HEK293 (cell line): ENCODE results near the gene DCST2.

ENCODE experiments used
- EGR2 ChIP-seq: fragments of 450-650 bp; formaldehyde crosslinking; IDR thresholded peaks from 2 replicates; pipeline ENCODE4 v1.5.1; 2016; ENCODE audit warnings: low read depth, missing biosample characterization, missing genetic modification characterization
- GLIS1 ChIP-seq: fragments of 450-650 bp; formaldehyde crosslinking; IDR thresholded peaks from 2 replicates; pipeline ENCODE4 v1.5.1; 2016; ENCODE audit warnings: missing biosample characterization, missing genetic modification characterization
- HOXD13 ChIP-seq: sonication (generic); formaldehyde crosslinking; IDR thresholded peaks from 2 replicates; pipeline ENCODE4 v1.8.0; 2022; ENCODE audit warnings: missing genetic modification reagents, borderline replicate concordance
- KLF7 ChIP-seq: fragments of 450-650 bp; formaldehyde crosslinking; IDR thresholded peaks from 2 replicates; pipeline ENCODE4 v1.5.1; 2016; ENCODE audit warnings: missing biosample characterization, missing genetic modification characterization, borderline replicate concordance
- KLF8 ChIP-seq: fragments of 450-650 bp; formaldehyde crosslinking; IDR thresholded peaks from 2 replicates; pipeline ENCODE4 v1.5.1; 2016; ENCODE audit warnings: missing biosample characterization, missing genetic modification characterization
- MZF1 ChIP-seq: fragments of 450-650 bp; formaldehyde crosslinking; IDR thresholded peaks from 2 replicates; pipeline ENCODE4 v1.5.1; 2017; ENCODE audit warnings: missing biosample characterization, missing genetic modification characterization, borderline replicate concordance
- PRDM1 ChIP-seq: fragments of 450-650 bp; formaldehyde crosslinking; IDR thresholded peaks from 2 replicates; pipeline ENCODE4; 2016; ENCODE audit warnings: missing biosample characterization, missing genetic modification characterization
- ZBTB8A ChIP-seq: fragments of 450-650 bp; formaldehyde crosslinking; IDR thresholded peaks from 2 replicates; pipeline ENCODE4 v1.5.1; 2016; ENCODE audit warnings: missing biosample characterization, missing genetic modification characterization
- ZFP3 ChIP-seq: fragments of 450-650 bp; formaldehyde crosslinking; IDR thresholded peaks from 2 replicates; pipeline ENCODE4 v1.5.1; 2016; ENCODE audit warnings: low read depth, missing biosample characterization, missing genetic modification characterization
- ZNF239 ChIP-seq: fragments of 450-650 bp; formaldehyde crosslinking; IDR thresholded peaks from 2 replicates; pipeline ENCODE4 v1.5.1; 2016; ENCODE audit warnings: missing biosample characterization, missing genetic modification characterization
- ZNF248 ChIP-seq: fragments of 450-650 bp; formaldehyde crosslinking; IDR thresholded peaks from 2 replicates; pipeline ENCODE4 v1.5.1; 2017; ENCODE audit warnings: missing biosample characterization, missing genetic modification characterization
- ZNF280C ChIP-seq: fragments of 450-650 bp; formaldehyde crosslinking; IDR thresholded peaks from 2 replicates; pipeline ENCODE4 v1.5.1; 2016; ENCODE audit warnings: missing biosample characterization, missing genetic modification characterization
- ZNF341 ChIP-seq: fragments of 450-650 bp; formaldehyde crosslinking; IDR thresholded peaks from 2 replicates; pipeline ENCODE4; 2016; ENCODE audit warnings: low read depth, missing biosample characterization, missing genetic modification characterization
- ZNF362 ChIP-seq: fragments of 450-650 bp; formaldehyde crosslinking; IDR thresholded peaks from 2 replicates; pipeline ENCODE4 v1.5.1; 2016; ENCODE audit warnings: missing biosample characterization, missing genetic modification characterization
- ZNF366 ChIP-seq: fragments of 450-650 bp; formaldehyde crosslinking; conservative IDR thresholded peaks from 2 replicates; pipeline ENCODE4 v1.5.1; 2016; ENCODE audit warnings: missing biosample characterization, missing genetic modification characterization
- ZNF37A ChIP-seq: fragments of 450-650 bp; IDR thresholded peaks from 2 replicates; pipeline ENCODE4 v1.5.1; 2018; ENCODE audit warnings: missing biosample characterization, missing genetic modification characterization
- ZNF571 ChIP-seq: fragments of 450-650 bp; formaldehyde crosslinking; IDR thresholded peaks from 2 replicates; pipeline ENCODE4 v1.5.0; 2017; ENCODE audit warnings: missing biosample characterization, missing genetic modification characterization
- ZNF580 ChIP-seq: fragments of 450-650 bp; formaldehyde crosslinking; IDR thresholded peaks from 2 replicates; pipeline ENCODE4 v1.5.1; 2016; ENCODE audit warnings: missing biosample characterization, missing genetic modification characterization
- ZNF600 ChIP-seq: fragments of 450-650 bp; formaldehyde crosslinking; IDR thresholded peaks from 2 replicates; pipeline ENCODE4 v1.5.1; 2016; ENCODE audit warnings: missing biosample characterization, missing genetic modification characterization
- ZNF701 ChIP-seq: fragments of 450-650 bp; formaldehyde crosslinking; IDR thresholded peaks from 2 replicates; pipeline ENCODE4 v1.5.1; 2016; ENCODE audit warnings: missing biosample characterization, missing genetic modification characterization
- ZNF704 ChIP-seq: fragments of 450-650 bp; formaldehyde crosslinking; IDR thresholded peaks from 2 replicates; pipeline ENCODE4 v1.5.1; 2016; ENCODE audit warnings: missing biosample characterization, missing genetic modification characterization
- ZSCAN30 ChIP-seq: fragments of 450-650 bp; IDR thresholded peaks from 2 replicates; pipeline ENCODE4 v1.5.1; 2018; ENCODE audit warnings: missing biosample characterization, mild to moderate bottlenecking, missing genetic modification characterization, moderate library complexity
- ZSCAN5A ChIP-seq: fragments of 450-650 bp; formaldehyde crosslinking; IDR thresholded peaks from 2 replicates; pipeline ENCODE4 v1.5.1; 2016; ENCODE audit warnings: missing biosample characterization, missing genetic modification characterization
- TF ChIP-seq, protein P1 (sequence below): fragments of 450-650 bp; formaldehyde crosslinking; IDR thresholded peaks from 2 replicates; pipeline ENCODE4 v1.5.1; 2016; ENCODE audit warnings: missing biosample characterization, missing genetic modification characterization, low read depth
- TF ChIP-seq, protein P2 (sequence below): sonication (generic); formaldehyde crosslinking; IDR thresholded peaks from 2 replicates; pipeline ENCODE4 v1.8.1; 2022; ENCODE audit warnings: mild to moderate bottlenecking, moderate library complexity, missing genetic modification reagents
- TF ChIP-seq, protein P3 (sequence below): fragments of 450-650 bp; formaldehyde crosslinking; IDR thresholded peaks from 2 replicates; pipeline ENCODE4 v1.5.1; 2016; ENCODE audit warnings: missing biosample characterization, missing genetic modification characterization
- TF ChIP-seq, protein P4 (sequence below): fragments of 450-650 bp; IDR thresholded peaks from 2 replicates; pipeline ENCODE4 v1.5.1; 2018; ENCODE audit warnings: missing biosample characterization, missing genetic modification characterization

The DCST2 gene

GRCh38 chr1:155079487-155080311 is 46.1 kb upstream of the DCST2 start (continued):
- TF ChIP-seq, protein P1, sequence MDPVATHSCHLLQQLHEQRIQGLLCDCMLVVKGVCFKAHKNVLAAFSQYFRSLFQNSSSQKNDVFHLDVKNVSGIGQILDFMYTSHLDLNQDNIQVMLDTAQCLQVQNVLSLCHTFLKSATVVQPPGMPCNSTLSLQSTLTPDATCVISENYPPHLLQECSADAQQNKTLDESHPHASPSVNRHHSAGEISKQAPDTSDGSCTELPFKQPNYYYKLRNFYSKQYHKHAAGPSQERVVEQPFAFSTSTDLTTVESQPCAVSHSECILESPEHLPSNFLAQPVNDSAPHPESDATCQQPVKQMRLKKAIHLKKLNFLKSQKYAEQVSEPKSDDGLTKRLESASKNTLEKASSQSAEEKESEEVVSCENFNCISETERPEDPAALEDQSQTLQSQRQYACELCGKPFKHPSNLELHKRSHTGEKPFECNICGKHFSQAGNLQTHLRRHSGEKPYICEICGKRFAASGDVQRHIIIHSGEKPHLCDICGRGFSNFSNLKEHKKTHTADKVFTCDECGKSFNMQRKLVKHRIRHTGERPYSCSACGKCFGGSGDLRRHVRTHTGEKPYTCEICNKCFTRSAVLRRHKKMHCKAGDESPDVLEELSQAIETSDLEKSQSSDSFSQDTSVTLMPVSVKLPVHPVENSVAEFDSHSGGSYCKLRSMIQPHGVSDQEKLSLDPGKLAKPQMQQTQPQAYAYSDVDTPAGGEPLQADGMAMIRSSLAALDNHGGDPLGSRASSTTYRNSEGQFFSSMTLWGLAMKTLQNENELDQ (tag by site-specific recombination) = no peak
- TF ChIP-seq, protein P2, sequence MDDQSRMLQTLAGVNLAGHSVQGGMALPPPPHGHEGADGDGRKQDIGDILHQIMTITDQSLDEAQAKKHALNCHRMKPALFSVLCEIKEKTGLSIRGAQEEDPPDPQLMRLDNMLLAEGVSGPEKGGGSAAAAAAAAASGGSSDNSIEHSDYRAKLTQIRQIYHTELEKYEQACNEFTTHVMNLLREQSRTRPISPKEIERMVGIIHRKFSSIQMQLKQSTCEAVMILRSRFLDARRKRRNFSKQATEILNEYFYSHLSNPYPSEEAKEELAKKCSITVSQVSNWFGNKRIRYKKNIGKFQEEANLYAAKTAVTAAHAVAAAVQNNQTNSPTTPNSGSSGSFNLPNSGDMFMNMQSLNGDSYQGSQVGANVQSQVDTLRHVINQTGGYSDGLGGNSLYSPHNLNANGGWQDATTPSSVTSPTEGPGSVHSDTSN = no peak
- TF ChIP-seq, protein P3, sequence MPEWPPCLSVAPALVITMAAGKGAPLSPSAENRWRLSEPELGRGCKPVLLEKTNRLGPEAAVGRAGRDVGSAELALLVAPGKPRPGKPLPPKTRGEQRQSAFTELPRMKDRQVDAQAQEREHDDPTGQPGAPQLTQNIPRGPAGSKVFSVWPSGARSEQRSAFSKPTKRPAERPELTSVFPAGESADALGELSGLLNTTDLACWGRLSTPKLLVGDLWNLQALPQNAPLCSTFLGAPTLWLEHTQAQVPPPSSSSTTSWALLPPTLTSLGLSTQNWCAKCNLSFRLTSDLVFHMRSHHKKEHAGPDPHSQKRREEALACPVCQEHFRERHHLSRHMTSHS = no peak
- TF ChIP-seq, protein P4, sequence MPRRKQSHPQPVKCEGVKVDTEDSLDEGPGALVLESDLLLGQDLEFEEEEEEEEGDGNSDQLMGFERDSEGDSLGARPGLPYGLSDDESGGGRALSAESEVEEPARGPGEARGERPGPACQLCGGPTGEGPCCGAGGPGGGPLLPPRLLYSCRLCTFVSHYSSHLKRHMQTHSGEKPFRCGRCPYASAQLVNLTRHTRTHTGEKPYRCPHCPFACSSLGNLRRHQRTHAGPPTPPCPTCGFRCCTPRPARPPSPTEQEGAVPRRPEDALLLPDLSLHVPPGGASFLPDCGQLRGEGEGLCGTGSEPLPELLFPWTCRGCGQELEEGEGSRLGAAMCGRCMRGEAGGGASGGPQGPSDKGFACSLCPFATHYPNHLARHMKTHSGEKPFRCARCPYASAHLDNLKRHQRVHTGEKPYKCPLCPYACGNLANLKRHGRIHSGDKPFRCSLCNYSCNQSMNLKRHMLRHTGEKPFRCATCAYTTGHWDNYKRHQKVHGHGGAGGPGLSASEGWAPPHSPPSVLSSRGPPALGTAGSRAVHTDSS = no peak
- TF ChIP-seq ZNF239 (tag by site-specific recombination) = no peak
- no peak for TF ChIP-seq ZNF362 (tag by site-specific recombination)
- peak; percentile 83; the same call in 1 of the 2 replicates for TF ChIP-seq ZNF600 (tag by site-specific recombination)
- no peak; the same call in 1 of the 2 replicates for TF ChIP-seq ZNF341 (tag by site-specific recombination)
- TF ChIP-seq ZFP3 (tag by site-specific recombination) = no peak
- no peak for TF ChIP-seq ZSCAN30 (tag by site-specific recombination)
- no peak for TF ChIP-seq ZNF704
- no peak; the same call in 1 of the 2 replicates for TF ChIP-seq ZBTB8A (tag by site-specific recombination)
- TF ChIP-seq KLF8 (tag by site-specific recombination) = peak; percentile 46; the same call in 1 of the 2 replicates
- peak; percentile 92 for TF ChIP-seq EGR2 (tag by site-specific recombination)
- no peak for TF ChIP-seq ZNF37A (tag by site-specific recombination)
- TF ChIP-seq HOXD13 (CRISPR knock-in tag) = no peak
- TF ChIP-seq ZNF580 (tag by site-specific recombination) = no peak
- no peak for TF ChIP-seq KLF7 (tag by site-specific recombination)
- no peak for TF ChIP-seq MZF1 (tag by site-specific recombination)
- TF ChIP-seq PRDM1 (tag by site-specific recombination) = no peak
- no peak for TF ChIP-seq ZNF248 (tag by site-specific recombination)
- no peak for TF ChIP-seq ZNF701 (tag by site-specific recombination)
- peak; percentile 71 for TF ChIP-seq GLIS1 (tag by site-specific recombination)
- 0 out of 2 replicates have a peak, but pooled peaks have one; percentile 28 for TF ChIP-seq ZSCAN5A (tag by site-specific recombination)
- no peak for TF ChIP-seq ZNF366
- TF ChIP-seq ZNF280C (tag by site-specific recombination) = no peak
- no peak for TF ChIP-seq ZNF571 (tag by site-specific recombination)
